Common myeloid progenitor, CD34-positive (primary cell): ENCODE measurements around the gene NADSYN1.

Experiments
- CTCF ChIA-PET: fragments of 350-600 bp; sonication (Branson Sonifier 250); formaldehyde crosslinking; loops from one replicate; lab custom pipeline; 2021; ENCODE audit warnings: antibody characterized with exemption; lab: Charles Lee
- POLR2A ChIA-PET: fragments of 350-600 bp; sonication (Branson Sonifier 250); formaldehyde crosslinking; loops from one replicate; lab custom pipeline; 2021; ENCODE audit warnings: antibody characterized with exemption; lab: Charles Lee
- DNase-seq, 3 donors: peaks; one replicate each; pipeline versions ENCODE4 v3.0.0 to v3.0.0-alpha.2; 2013
- H3K27ac ChIP-seq, 2 experiments: 1 replicate in 1 of 2; 2 replicates in 1 of 2; pipeline ENCODE4 v1.7.0; 2013; ENCODE audit warnings: inconsistent platforms in 2 of 2, low read length in 2 of 2, mild to moderate bottlenecking in 2 of 2, low read depth in 1 of 2, moderate library complexity in 1 of 2; ENCODE audit not compliant: severe bottlenecking in 2 of 2, insufficient read depth in 1 of 2, poor library complexity in 1 of 2
- H3K27me3 ChIP-seq, 5 experiments: replicated peaks in 2 of 5; 1 replicate in 3 of 5; 2 replicates in 2 of 5; pipeline versions ENCODE4 v1.6.1 to v1.7.0; 2013; ENCODE audit warnings: low read length in 4 of 5, mild to moderate bottlenecking in 2 of 5, moderate library complexity in 2 of 5, inconsistent platforms in 1 of 5; ENCODE audit not compliant: insufficient read depth in 5 of 5, control insufficient read depth in 4 of 5
- H3K36me3 ChIP-seq, 4 experiments: 1 replicate in 2 of 4; 2 replicates in 2 of 4; pipeline versions ENCODE4 v1.6.1 to v1.7.0; 2013; ENCODE audit warnings: low read length in 3 of 4, control low read depth in 1 of 4, mild to moderate bottlenecking in 1 of 4; ENCODE audit not compliant: control insufficient read depth in 4 of 4, insufficient read depth in 4 of 4
- H3K4me1 ChIP-seq, 4 experiments: 1 replicate in 3 of 4; 2 replicates in 1 of 4; pipeline versions ENCODE4 v1.6.1 to v1.7.1; 2013; ENCODE audit warnings: low read length in 3 of 4, mild to moderate bottlenecking in 3 of 4, control low read depth in 1 of 4, inconsistent platforms in 1 of 4, moderate library complexity in 1 of 4; ENCODE audit not compliant: control insufficient read depth in 4 of 4, insufficient read depth in 4 of 4; ENCODE audit errors: control extremely low read depth in 1 of 4
- H3K4me3 ChIP-seq, 7 experiments: 1 replicate in 4 of 7; 2 replicates in 3 of 7; pipeline versions ENCODE4 v1.5.1 to v1.7.0; 2013; ENCODE audit warnings: mild to moderate bottlenecking in 7 of 7, low read length in 6 of 7, moderate library complexity in 6 of 7, inconsistent platforms in 2 of 7, low read depth in 2 of 7, control low read depth in 1 of 7; ENCODE audit not compliant: insufficient read depth in 4 of 7, control insufficient read depth in 1 of 7; ENCODE audit errors: extremely low read depth in 1 of 7
- H3K9me3 ChIP-seq, 5 experiments: 1 replicate in 4 of 5; 2 replicates in 1 of 5; pipeline versions ENCODE4 v1.6.1 to v1.7.1; 2013; ENCODE audit warnings: low read length in 4 of 5, mild to moderate bottlenecking in 2 of 5, inconsistent platforms in 1 of 5, low read depth in 1 of 5, moderate library complexity in 1 of 5; ENCODE audit not compliant: control insufficient read depth in 4 of 5, insufficient read depth in 2 of 5; ENCODE audit errors: control extremely low read depth in 1 of 5
- WGBS: methylation state at CpG from one replicate; pipeline ENCODE4 v1.1.5; 2013; ENCODE audit not compliant: insufficient coverage; 5-methylcytosine and 5-hydroxymethylcytosine counted together

NADSYN1 gene

DNA sequence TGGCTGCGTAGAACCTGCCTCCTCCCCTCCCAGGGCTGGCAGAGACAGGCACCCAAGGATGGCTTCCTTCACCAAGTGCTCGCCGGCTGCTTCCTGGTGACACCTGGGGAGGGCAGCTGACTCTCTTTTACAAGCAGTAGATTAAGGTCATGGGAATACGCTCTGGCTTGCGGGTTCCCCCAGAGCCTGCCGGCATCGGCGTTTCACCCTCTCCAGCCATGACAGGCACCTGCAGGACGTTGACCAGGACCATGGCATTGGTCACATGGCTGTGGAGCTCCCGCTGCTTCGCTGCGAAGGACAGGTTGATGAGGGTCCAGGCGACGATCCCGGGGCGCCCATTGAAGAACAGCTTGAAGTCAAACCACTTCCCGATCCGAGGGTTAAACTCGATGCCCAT, 14.4 kb upstream of the NADSYN1 start:
- H3K27ac ChIP-seq = no peak overlapping the region
- DNase-seq = no peak
- no peaks in the 10 kb centered on the region for H3K27me3 ChIP-seq
- WGBS = 97% methylated on average over 11 of the region's 19 CpGs
- H3K4me1 ChIP-seq = no peaks in the 10 kb centered on the region
- ChIA-PET POLR2A (no interaction called here), CTCF (interaction anchor here (2.7 kb wide), 1 partner anchor 9 kb away, joined by 11 read pairs; the partner anchor contains the start of gene DHCR7)
- H3K9me3 ChIP-seq = no peaks in the 10 kb centered on the region
- H3K4me3 ChIP-seq = no peak overlapping the region
- H3K36me3 ChIP-seq = peaks cover 4 to 95% (median 60%) of the 10 kb centered on the region in 4 experiments

DNA sequence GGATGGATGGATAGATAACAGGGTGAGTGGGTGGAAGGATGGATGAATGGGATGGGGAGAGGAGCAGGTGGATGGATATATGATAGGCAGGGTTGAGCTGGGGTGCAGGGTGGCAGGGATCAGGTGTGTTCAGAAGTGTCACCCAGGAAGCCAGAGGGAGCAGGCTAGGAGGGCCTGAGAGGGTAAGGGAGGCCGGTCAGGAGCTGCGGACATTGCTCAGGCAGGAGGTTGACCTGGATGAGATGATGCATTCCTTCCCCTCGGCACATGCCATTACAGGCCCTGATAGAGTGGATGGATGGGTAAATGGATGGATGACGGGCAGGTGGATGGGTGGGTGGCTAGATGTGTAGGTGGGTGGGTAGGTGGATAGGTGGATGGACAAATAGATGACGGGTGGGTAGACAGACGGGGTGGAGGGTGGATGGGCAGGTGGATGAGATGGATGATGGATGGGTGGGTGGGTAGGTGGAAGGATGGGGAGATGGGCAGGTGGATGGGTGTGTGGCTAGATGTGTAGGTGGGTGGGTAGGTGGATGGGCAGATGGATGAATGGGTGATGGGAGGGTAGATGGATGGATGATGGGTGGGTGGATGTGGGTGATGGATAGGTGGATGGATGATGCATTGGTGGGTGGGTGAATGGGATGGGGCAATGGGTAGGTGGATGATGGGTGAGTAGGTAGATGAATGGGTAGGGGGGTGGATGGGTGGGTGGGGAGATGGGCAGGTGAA, 12.8 kb upstream of the NADSYN1 start:
- Histone ChIP-seq H3K27me3 (no peaks in the 10 kb centered on the region), H3K9me3 (no peaks in the 10 kb centered on the region), H3K36me3 (peaks cover 7 to 95% (median 64%) of the 10 kb centered on the region in 4 experiments), H3K27ac (no peak overlapping the region), H3K4me1 (no peaks in the 10 kb centered on the region), H3K4me3 (no peak overlapping the region)
- 97% methylated on average over 4 of the region's 6 CpGs for WGBS
- DNase-seq = no peak
- CTCF ChIA-PET = no interaction called here
- POLR2A ChIA-PET = no interaction called here

DNA sequence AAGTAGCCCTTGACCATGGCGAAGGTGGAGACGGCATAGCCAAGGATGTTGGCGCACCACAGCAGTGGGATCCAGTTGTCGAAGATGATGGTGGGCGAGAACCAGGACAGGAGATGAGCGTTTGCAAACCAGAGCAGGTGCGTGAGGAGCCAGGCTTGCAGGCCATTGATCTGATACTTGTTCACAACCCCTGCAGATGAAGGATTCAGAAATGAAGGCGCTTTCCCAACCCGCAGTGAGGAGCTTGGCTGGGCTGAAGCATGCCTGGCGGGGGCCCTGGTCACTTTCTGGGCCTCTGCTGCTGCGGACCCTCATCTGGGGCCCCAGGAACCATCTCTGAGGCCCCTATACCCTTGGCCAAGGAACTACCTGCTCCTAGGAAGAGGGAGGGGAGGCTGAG, 11.8 kb upstream of the NADSYN1 start:
- Histone ChIP-seq H3K4me3 (no peak overlapping the region), H3K9me3 (peaks cover 0 to 5% (median 0%) of the 10 kb centered on the region in 5 experiments), H3K4me1 (no peaks in the 10 kb centered on the region), H3K27ac (no peak overlapping the region), H3K27me3 (no peaks in the 10 kb centered on the region), H3K36me3 (peaks cover 7 to 95% (median 63%) of the 10 kb centered on the region in 4 experiments)
- 94% methylated on average over 11 of the region's 11 CpGs for WGBS
- no peak for DNase-seq
- ChIA-PET POLR2A (no interaction called here), CTCF (interaction anchor here (0.8 kb wide), 1 partner anchor 21 kb away, joined by 3 read pairs; no protein-coding TSS in a partner anchor)

DNA sequence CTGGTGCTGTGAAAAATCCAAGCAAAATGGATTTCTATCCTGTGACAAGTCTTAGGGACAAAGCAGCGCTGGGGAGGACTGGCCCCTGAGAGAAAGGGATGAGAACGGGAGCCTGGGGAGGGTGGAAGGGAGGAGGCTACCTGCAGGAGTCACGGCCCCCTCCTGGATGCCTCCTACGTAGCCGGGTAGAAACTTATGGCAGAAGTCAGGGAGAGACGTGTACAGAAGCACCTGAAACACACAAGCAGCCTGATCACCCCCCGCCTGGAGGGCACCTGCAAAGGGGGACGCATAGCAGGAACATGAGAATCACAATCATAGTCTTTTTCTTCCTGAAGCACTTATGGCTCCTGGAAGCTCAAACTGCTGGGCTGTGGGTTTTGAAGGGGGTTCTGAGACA, 10.9 kb upstream of the NADSYN1 start:
- Histone ChIP-seq H3K36me3 (peaks cover 7 to 98% (median 62%) of the 10 kb centered on the region in 4 experiments), H3K27me3 (no peaks in the 10 kb centered on the region), H3K4me1 (peaks cover 0 to 5% (median under 1%) of the 10 kb centered on the region in 4 experiments), H3K27ac (no peak overlapping the region), H3K9me3 (peaks cover 0 to 8% (median 0%) of the 10 kb centered on the region in 5 experiments), H3K4me3 (no peak overlapping the region)
- CTCF ChIA-PET = interaction anchor here (0.8 kb wide), 1 partner anchor 22 kb away, joined by 3 read pairs; no protein-coding TSS in a partner anchor
- POLR2A ChIA-PET = no interaction called here
- 98% methylated on average over 7 of the region's 8 CpGs for WGBS
- DNase-seq = no peak

DNA sequence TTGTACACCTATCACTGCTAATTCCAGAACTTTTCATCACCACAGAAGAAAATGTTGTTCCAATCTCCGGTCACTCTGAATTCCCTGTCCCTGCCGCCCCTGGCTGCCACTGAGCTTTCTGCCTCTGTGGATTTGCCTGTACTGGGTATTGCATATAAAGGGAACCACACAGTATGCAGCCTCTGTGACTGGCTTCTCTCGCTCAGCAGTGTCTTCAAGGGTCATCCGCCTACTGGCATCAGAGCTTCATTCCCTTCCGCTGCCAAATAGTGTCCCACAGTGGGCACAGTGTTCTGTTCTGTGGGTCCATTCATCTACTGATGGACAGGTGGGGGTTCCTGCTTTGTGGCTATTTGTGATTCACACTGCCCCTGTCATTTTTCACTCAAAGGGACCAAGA, 10.1 kb upstream of the NADSYN1 start:
- DNase-seq = no peak
- 98% methylated on average over 4 of the region's 5 CpGs for WGBS
- Histone ChIP-seq H3K36me3 (peaks cover 7 to 94% (median 55%) of the 10 kb centered on the region in 4 experiments), H3K27ac (no peak overlapping the region), H3K27me3 (no peaks in the 10 kb centered on the region), H3K9me3 (peaks cover 0 to 8% (median 0%) of the 10 kb centered on the region in 5 experiments), H3K4me1 (peaks cover 2 to 12% (median 8%) of the 10 kb centered on the region in 4 experiments), H3K4me3 (no peak overlapping the region)
- ChIA-PET POLR2A (no interaction called here), CTCF (interaction anchor here (0.6 kb wide), 1 partner anchor 62 kb away, joined by 4 read pairs; no protein-coding TSS in a partner anchor)

DNA sequence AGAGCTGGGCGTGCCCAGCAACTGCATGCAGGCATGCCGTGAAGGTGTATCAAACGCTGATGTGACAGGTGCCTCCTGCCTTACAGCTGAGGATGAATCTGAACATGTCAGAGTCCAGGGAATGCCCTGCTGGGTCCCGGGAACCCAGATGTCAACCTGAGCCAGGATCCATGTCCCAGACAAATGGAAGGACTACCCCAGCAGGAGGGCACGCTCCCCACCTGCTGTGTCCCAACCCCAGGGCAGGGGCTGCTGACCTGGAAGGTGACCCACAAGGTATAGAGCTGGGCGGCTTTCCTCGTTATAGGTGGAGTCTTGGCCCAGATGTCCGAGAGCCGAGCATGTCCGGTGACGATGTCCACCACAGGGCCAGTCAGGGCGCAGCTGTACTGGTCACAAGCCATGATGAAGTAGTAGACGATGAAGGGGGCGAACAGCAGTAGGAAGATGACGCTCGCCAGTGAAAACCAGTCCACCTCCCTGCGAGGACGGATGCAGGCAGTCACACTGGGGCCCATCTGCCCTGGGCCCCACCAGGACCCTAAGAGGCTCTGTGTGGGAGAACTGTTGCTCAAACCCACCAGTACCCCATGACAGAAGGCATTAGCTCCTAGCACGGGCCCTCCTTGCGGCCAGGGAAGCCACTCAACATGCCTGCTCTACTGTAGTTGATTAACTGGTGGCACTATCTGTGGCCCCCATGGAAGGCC, 9.1 kb upstream of the NADSYN1 start:
- H3K27me3 ChIP-seq = no peaks in the 10 kb centered on the region
- no peak for DNase-seq
- H3K36me3 ChIP-seq = peaks cover 5 to 84% (median 47%) of the 10 kb centered on the region in 4 experiments
- H3K4me1 ChIP-seq = peaks cover 2 to 16% (median 13%) of the 10 kb centered on the region in 4 experiments
- peaks cover 0 to 8% (median 0%) of the 10 kb centered on the region in 5 experiments for H3K9me3 ChIP-seq
- H3K4me3 ChIP-seq = no peak overlapping the region
- no peak overlapping the region for H3K27ac ChIP-seq
- 93% methylated on average over 20 of the region's 20 CpGs for WGBS
- ChIA-PET CTCF (no interaction called here), POLR2A (no interaction called here)
